ENCODE data around the gene DDX50. TPM values are rescaled to one million over a fixed set of nuclear protein-coding genes. Genes with fewer than 3 reads are reported as not detected.

DDX50 gene, protein sequence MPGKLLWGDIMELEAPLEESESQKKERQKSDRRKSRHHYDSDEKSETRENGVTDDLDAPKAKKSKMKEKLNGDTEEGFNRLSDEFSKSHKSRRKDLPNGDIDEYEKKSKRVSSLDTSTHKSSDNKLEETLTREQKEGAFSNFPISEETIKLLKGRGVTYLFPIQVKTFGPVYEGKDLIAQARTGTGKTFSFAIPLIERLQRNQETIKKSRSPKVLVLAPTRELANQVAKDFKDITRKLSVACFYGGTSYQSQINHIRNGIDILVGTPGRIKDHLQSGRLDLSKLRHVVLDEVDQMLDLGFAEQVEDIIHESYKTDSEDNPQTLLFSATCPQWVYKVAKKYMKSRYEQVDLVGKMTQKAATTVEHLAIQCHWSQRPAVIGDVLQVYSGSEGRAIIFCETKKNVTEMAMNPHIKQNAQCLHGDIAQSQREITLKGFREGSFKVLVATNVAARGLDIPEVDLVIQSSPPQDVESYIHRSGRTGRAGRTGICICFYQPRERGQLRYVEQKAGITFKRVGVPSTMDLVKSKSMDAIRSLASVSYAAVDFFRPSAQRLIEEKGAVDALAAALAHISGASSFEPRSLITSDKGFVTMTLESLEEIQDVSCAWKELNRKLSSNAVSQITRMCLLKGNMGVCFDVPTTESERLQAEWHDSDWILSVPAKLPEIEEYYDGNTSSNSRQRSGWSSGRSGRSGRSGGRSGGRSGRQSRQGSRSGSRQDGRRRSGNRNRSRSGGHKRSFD
- 10 to 100 TPM; 30.6 to 33.9 TPM for total RNA-seq

DNA sequence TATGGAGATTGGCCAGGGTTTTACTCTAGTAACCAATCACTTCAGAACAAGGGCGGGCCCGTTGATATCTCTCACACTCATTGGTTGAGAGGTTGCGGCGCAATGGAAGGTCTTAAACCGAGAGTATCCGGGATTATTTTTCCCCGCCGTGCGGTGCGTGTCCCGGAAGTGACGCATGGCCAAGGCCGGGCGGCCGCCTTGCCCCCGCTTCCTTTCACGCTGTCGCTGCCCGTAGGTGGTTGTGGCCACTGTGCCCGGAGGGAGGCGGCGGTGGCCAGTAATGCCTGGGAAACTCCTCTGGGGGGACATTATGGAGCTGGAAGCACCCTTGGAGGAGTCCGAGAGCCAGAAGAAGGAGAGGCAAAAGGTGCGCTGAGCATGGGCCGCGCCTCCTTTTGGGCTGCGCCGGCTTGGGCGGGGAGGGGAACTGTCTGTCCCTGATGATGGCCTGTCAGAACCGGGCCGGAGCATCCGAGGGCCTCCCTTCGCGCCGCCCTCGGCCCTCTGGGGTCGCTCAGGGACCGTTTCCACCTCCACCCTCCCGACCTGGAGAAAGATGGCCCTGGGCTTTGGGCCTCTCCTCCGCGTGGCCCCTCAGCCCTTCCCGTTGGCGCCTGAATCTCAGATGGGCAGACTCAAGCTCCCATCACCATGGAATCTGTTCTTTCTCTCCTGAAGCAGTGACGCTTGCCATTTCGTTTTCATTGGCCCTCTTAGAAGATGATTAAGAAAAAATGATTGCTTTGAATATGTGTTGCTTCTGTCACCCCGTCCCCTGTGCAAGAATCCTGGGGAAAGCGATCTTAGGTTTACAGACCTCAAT lies at the start of gene DDX50:
TSS of gene DDX50 (plus strand) at position 211 of the 823 bp plus-strand sequence. CDS start at position 281, 70 bp downstream.
- Histone ChIP-seq H3K4me1 (ENCODE audit: control insufficient read depth in 1 of 2, low read depth in 2 of 2) (peaks cover 5 to 23% of the 10 kb centered on the region in 2 donors), H3K27ac (peak within 1 kb of the TSS; percentile 98 to 100)

DNA sequence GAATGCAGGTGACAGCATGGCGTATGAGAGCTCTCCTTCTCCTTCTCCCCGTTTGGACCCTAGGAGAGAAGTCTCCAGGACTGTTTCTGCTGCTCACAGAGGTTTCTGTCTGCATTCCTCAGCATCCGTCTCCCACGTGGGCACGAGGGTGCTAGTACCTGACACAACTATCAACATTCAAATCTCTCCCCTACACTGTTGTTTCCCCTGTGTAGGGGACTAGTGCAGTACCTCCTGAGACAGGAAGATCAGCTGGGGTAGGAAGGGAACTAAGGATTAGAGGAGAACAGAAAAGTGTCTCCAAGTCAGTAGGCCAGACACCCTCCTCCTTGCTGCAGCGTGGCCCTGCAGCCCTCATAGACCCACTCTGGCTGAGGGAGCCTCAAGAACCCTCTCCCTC lies 44.8 kb upstream of the DDX50 start:
- Histone ChIP-seq H3K27ac (no peak overlapping the region), H3K27me3 (replicated peaks; ENCODE audit: insufficient read depth) (no peaks in the 10 kb centered on the region), H3K4me1 (ENCODE audit: control insufficient read depth in 1 of 2, low read depth in 2 of 2) (no peaks in the 10 kb centered on the region), H3K36me3 (no peaks in the 10 kb centered on the region), H3K4me3 (no peak overlapping the region), H3K9me3 (peaks cover 5% of the 10 kb centered on the region)
- ATAC-seq (ENCODE audit: insufficient number of reproducible peaks, low FRiP score, low read depth) (no peak), DNase-seq (ENCODE audit: low spot score) (no peak)
- TF ChIP-seq, protein P1, sequence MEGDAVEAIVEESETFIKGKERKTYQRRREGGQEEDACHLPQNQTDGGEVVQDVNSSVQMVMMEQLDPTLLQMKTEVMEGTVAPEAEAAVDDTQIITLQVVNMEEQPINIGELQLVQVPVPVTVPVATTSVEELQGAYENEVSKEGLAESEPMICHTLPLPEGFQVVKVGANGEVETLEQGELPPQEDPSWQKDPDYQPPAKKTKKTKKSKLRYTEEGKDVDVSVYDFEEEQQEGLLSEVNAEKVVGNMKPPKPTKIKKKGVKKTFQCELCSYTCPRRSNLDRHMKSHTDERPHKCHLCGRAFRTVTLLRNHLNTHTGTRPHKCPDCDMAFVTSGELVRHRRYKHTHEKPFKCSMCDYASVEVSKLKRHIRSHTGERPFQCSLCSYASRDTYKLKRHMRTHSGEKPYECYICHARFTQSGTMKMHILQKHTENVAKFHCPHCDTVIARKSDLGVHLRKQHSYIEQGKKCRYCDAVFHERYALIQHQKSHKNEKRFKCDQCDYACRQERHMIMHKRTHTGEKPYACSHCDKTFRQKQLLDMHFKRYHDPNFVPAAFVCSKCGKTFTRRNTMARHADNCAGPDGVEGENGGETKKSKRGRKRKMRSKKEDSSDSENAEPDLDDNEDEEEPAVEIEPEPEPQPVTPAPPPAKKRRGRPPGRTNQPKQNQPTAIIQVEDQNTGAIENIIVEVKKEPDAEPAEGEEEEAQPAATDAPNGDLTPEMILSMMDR (IDR thresholded peaks at IDR 0.05) = no peak

More for the DNA sequence above, at the start of gene DDX50:
- Histone ChIP-seq H3K36me3 (no peaks in the 10 kb centered on the region), H3K4me3 (peak within 1 kb of the TSS; percentile 91), H3K27me3 (replicated peaks; ENCODE audit: insufficient read depth) (no peaks in the 10 kb centered on the region), H3K9me3 (no peaks in the 10 kb centered on the region)
- DNase-seq (ENCODE audit: low spot score) (peak; percentile 98), ATAC-seq (ENCODE audit: insufficient number of reproducible peaks, low FRiP score, low read depth) (peak; percentile 100)
- TF ChIP-seq, protein P1 (IDR thresholded peaks at IDR 0.05) = peak; percentile 37

DNA sequence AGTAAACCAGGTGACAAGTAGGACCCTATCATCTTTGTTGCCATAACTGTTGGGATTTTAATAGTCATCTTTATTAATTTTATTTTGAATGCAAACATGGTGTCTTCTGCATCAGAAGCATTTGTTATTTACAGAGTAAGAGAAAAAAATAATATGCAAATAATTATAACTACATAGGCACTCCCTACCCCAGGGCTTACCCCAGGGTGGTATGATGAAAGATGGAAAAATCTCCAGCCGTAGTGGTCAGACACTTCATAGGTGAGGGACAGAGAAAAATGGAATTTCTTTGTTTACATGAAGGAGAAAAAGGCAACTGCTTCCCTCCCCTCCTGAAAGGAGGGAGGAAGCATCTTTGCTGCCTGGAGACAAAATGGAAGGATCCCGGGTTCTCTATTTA lies 44.1 kb upstream of the DDX50 start:
- H3K9me3 ChIP-seq = peaks cover 12% of the 10 kb centered on the region
- TF ChIP-seq, protein P1 (IDR thresholded peaks at IDR 0.05) = no peak
- no peaks in the 10 kb centered on the region for H3K36me3 ChIP-seq
- no peak overlapping the region for H3K4me3 ChIP-seq
- H3K4me1 ChIP-seq (ENCODE audit: control insufficient read depth in 1 of 2, low read depth in 2 of 2) = no peaks in the 10 kb centered on the region
- H3K27me3 ChIP-seq (replicated peaks; ENCODE audit: insufficient read depth) = no peaks in the 10 kb centered on the region
- ATAC-seq (ENCODE audit: insufficient number of reproducible peaks, low FRiP score, low read depth) (no peak), DNase-seq (ENCODE audit: low spot score) (no peak)
- no peak overlapping the region for H3K27ac ChIP-seq

DNA sequence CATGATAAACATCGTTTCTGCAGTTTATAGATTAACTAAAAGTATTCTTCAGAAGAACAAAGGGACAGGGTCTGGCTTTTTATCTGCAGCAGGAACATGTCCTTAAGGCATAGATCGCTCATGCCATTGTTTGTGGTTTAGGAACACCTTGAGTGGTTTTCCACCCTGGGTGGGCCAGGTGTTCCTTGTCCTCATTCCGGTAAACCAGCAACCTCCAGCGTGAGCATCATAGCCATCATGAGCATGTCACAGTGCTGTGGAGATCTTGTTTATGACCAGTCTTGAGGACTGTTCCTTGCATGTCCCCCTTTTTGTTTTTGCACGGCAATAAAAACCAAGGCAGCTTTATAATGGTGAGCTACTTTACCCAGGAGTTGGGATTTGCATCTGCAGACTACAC lies 39.9 kb upstream of the DDX50 start:
- no peaks in the 10 kb centered on the region for H3K4me1 ChIP-seq (ENCODE audit: control insufficient read depth in 1 of 2, low read depth in 2 of 2)
- peaks cover 13% of the 10 kb centered on the region for H3K9me3 ChIP-seq
- TF ChIP-seq, protein P1 (IDR thresholded peaks at IDR 0.05) = no peak
- H3K27ac ChIP-seq = no peak overlapping the region
- H3K27me3 ChIP-seq (replicated peaks; ENCODE audit: insufficient read depth) = no peaks in the 10 kb centered on the region
- no peak for DNase-seq (ENCODE audit: low spot score)
- ATAC-seq (ENCODE audit: insufficient number of reproducible peaks, low FRiP score, low read depth) = no peak
- no peak overlapping the region for H3K4me3 ChIP-seq
- no peaks in the 10 kb centered on the region for H3K36me3 ChIP-seq
